EL (cell line): ENCODE results near the gene LARGE1.

Experiments used
- DNase-seq: peaks from one replicate; pipeline ENCODE4 v3.0.0-alpha.2; 2016

The LARGE1 gene

DNA sequence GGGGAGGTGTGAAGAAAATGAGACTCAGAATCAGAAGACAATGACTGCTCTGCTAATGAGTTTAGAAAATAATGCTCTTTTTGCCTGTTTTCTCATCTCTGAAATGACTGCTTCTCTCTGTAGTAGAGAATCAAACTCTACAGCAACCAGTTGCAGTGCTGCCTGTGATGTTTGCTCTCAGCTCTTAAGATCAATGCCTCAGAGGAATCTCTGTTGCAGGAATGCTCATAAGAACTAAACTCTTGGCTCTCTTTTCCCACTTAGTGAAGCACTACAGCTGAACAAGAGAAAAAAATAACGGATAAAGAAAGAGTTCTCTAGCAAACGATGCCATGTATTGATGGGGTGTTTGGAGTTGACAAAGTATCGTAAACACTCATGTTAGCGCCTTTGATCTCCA is 658.6 kb downstream of the LARGE1 start:
- no peak for DNase-seq

DNA sequence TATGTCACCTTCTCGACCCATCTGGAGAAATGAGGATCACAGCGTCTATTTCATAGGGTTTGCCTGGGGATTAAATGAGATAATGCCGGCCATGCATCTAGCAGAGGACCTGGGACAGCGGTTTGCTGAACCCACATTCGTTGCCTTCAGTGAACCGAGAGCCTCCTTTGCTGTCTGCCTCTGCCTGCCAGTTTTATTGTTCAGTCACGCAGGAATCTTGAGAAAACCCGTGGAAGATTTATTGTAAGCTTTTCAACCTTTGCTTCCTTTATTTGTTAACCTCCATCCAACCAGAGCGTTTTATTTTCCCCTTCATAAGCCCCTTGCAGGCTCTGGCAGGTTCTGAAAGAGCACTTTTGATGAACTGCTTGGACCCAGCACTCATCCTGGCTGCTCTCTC is 659.8 kb downstream of the LARGE1 start:
- DNase-seq, result no peak

DNA sequence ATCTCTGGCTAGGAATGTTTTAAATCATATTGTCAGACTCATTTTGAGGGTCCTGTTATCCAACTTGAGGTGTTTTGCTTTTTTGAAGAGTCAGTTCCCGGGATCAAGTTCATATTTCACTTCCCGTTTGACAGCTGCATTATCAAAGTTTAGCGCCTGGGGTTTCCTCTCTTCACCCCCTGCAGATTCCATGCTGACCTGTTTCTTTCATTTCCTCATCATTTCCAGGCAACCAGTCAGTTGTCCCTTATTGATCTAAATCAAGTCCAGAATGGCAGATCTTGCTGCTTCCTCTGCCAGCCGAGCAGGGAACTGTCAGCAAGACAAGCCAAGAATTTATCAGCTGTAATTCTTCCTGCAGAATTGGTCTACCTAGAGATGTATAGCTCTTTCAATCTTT is 664.5 kb downstream of the LARGE1 start:
- no peak for DNase-seq

DNA sequence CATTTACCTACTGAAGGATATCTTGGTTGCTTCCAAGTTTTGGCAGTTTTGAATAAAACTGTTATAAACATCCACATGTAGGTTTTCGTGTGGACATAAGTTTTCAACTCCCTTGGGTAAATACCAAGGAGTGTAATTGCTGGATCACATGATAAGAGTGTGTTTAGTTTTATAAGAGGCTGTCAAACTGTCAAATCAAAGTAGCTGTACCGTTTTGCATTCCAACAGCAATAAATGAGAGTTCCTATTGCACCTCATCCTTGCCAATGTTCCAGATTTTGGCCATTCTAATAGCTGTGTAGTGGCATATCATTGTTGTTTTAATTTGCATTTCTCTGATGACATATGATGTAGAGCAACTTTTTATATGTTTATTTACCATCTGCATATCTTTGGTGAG is 671.3 kb downstream of the LARGE1 start:
- no peak for DNase-seq

DNA sequence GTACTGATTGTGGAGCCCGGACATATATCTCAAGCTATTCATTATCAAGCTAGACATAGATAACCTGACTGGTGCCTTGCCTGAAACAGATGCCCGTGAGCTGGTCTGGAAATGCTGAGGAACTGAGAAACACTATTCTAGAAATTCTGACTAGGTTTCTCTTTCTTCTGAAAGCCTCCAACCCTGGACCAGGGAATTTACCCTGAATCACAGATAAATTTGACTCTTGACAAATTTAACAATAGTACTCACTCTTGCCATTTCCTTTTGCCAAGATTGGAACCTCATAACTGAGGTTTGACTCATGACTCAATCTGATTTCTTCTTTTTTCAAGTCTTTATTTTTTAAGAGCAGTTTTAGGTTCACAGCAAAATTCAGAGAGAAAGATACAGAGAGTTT is 672.5 kb downstream of the LARGE1 start:
- DNase-seq, result no peak

DNA sequence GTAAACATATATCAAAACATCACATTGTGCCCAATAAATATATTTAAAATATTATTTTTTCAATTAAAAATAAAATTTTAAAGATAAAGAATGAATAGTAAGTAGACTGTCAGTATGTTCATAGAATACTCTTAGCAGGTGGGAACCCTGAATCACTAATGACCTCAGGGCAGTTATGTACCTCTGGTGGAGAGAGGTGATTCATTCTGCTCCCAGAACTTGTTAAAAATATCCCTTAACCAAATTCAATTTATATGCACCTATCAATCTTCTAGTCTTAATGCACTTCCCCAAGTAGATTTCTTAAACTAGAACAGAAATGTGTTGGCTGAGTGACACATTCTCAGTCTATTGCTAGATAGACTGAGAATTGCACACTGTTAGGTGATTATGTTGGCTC is 678.2 kb downstream of the LARGE1 start:
- no peak for DNase-seq

GRCh38 chr22:33240888-33241475 is 679.3 kb downstream of the LARGE1 start:
- no peak for DNase-seq

DNA sequence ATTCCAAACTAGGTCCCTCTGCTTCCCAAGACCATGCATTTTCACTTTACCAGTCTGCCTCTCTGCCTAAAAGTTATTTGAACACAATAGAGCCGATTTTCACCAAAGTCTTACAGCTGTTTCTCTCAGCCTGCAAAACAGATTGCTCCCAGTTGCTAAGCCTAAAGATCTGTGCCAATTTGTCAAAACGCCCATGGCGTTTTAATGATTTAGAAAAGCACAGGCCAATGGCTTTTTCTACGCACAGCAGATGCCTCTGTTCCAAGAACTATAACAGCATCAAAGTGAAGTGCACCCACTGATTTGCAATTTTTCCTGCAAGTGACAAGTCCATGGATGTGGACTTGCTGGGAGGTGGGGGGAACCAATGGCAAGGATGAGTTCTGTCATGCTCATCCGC is 688.2 kb downstream of the LARGE1 start:
- no peak for DNase-seq

DNA sequence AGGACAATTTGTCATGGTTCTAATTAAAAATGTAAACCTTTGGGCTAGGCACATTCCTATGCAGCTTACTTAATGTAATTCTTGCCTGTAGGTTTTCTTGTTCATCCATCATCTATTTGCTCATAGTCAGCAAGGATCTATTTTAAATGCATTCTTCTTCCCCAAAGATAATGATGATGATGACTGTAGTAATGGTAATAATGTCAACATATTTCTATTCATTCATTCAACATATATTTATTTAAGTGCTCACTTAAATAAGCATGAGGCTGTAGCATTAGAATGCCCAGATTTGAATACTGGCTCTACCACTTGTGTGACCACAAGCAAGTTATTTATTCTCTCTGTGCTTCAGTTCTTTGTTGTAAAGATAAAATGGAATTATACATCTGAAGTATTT is 692.5 kb downstream of the LARGE1 start:
- DNase-seq, result no peak

GRCh38 chr22:33224841-33225240 is 695.4 kb downstream of the LARGE1 start:
- DNase-seq, result no peak
